Measurements from ENCODE around the gene SLC22A6. TPM values are rescaled to one million over a fixed set of nuclear protein-coding genes. Genes with fewer than 3 reads are reported as not detected.
A peak's percentile ranks its signal among the peaks of the same experiment; 100 is the strongest.

SLC22A6 gene, protein sequence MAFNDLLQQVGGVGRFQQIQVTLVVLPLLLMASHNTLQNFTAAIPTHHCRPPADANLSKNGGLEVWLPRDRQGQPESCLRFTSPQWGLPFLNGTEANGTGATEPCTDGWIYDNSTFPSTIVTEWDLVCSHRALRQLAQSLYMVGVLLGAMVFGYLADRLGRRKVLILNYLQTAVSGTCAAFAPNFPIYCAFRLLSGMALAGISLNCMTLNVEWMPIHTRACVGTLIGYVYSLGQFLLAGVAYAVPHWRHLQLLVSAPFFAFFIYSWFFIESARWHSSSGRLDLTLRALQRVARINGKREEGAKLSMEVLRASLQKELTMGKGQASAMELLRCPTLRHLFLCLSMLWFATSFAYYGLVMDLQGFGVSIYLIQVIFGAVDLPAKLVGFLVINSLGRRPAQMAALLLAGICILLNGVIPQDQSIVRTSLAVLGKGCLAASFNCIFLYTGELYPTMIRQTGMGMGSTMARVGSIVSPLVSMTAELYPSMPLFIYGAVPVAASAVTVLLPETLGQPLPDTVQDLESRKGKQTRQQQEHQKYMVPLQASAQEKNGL
- total RNA-seq, result not detected

GRCh38 chr11:62984451-62984991 lies at the start of gene SLC22A6:
Gene SLC22A6 (minus strand): TSS chr11:62984967. CDS start chr11:62984690, 277 bp downstream.
- Mint-ChIP-seq H3K9me3 (no peaks in the 10 kb centered on the region), H3K27ac (no peak within 1 kb of the TSS), H3K27me3 (peaks cover 7% of the 10 kb centered on the region), H3K4me1 (no peaks in the 10 kb centered on the region), H3K36me3 (ENCODE audit: low read depth) (no peaks in the 10 kb centered on the region), H3K4me3 (no peak within 1 kb of the TSS)
- ChIA-PET POLR2A (no interaction called here), CTCF (no interaction called here)
- no peak for DNase-seq

GRCh38 chr11:63032457-63032856 lies 47.7 kb upstream of the SLC22A6 start:
- no peak overlapping the region for H3K4me3 Mint-ChIP-seq
- no peaks in the 10 kb centered on the region for H3K36me3 Mint-ChIP-seq (ENCODE audit: low read depth)
- H3K9me3 Mint-ChIP-seq, result no peaks in the 10 kb centered on the region
- CTCF ChIA-PET, result no interaction called here
- peaks cover 34% of the 10 kb centered on the region for H3K27me3 Mint-ChIP-seq
- POLR2A ChIA-PET, result no interaction called here
- no peak for DNase-seq
- no peaks in the 10 kb centered on the region for H3K4me1 Mint-ChIP-seq
- no peak overlapping the region for H3K27ac Mint-ChIP-seq

DNA sequence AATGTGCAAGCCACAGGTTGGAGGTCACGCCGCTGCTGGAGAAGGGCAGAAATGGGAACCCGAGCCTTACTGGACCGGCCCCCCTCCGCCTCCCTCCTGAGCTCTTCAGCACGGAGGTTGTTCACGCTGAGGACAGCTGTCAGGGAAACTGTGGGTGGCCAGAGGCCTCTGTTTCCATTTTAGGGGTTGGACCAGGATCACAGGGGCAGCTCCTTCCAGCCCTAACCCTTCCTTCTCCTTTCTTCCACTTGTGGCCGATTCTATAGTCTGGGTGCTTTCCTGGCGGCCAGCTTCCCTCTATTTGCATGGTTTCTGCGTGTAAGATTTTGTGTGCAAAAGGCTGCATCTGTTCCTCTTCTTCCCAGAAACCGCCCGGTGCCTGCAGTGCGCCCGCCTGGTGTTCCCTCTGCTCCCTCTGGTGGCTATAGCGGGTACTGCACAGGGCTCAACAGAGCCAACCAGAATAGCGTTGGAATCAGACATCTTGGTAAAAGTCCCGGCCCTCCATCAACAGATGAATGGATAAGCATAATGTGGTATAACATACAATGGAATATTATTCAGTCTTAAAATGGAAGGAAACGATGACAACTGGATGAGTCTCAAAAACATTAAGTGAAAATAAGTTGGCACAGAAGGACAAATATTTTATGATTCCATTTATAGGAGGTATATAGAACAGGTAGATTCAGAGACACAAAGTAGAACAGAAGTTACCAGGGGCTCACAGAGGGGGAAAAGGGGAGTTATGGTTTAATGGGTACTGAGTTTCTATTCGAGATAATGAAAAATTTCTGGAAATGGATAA lies 39.3 kb upstream of the SLC22A6 start:
- ChIA-PET POLR2A (no interaction called here), CTCF (interaction anchor here (1.1 to 8.0 kb wide), 7 partner anchors 9 to 121 kb away, joined by 3 to 156 read pairs (median 5); partner anchors contain the start of gene SLC22A8)
- H3K27me3 Mint-ChIP-seq, result peaks cover 12% of the 10 kb centered on the region
- no peaks in the 10 kb centered on the region for H3K9me3 Mint-ChIP-seq
- no peaks in the 10 kb centered on the region for H3K36me3 Mint-ChIP-seq (ENCODE audit: low read depth)
- peaks cover 2% of the 10 kb centered on the region for H3K4me1 Mint-ChIP-seq
- peak; percentile 82 for DNase-seq
- H3K27ac Mint-ChIP-seq, result no peak overlapping the region
- no peak overlapping the region for H3K4me3 Mint-ChIP-seq

- POLR2A ChIA-PET, result no interaction called here
- H3K27ac Mint-ChIP-seq, result no peak overlapping the region
These were observed 38.6 kb upstream of the SLC22A6 start for GRCh38 chr11:63023222-63023814.

GRCh38 chr11:63022441-63022840 lies 37.7 kb upstream of the SLC22A6 start:
- H3K36me3 Mint-ChIP-seq (ENCODE audit: low read depth), result no peaks in the 10 kb centered on the region
- DNase-seq, result no peak
- peaks cover 2% of the 10 kb centered on the region for H3K4me1 Mint-ChIP-seq
- ChIA-PET POLR2A (no interaction called here), CTCF (interaction anchor here (0.5 to 8.0 kb wide), 10 partner anchors 12 to 712 kb away, joined by 3 to 156 read pairs (median 4); no protein-coding TSS in a partner anchor)
- no peak overlapping the region for H3K27ac Mint-ChIP-seq
- H3K9me3 Mint-ChIP-seq, result no peaks in the 10 kb centered on the region
- H3K4me3 Mint-ChIP-seq, result no peak overlapping the region
- peaks cover 9% of the 10 kb centered on the region for H3K27me3 Mint-ChIP-seq

More at GRCh38 chr11:63023222-63023814, 38.6 kb upstream of the SLC22A6 start:
- peaks cover 10% of the 10 kb centered on the region for H3K27me3 Mint-ChIP-seq
- H3K4me1 Mint-ChIP-seq, result peaks cover 2% of the 10 kb centered on the region
- H3K36me3 Mint-ChIP-seq (ENCODE audit: low read depth), result no peaks in the 10 kb centered on the region
- CTCF ChIA-PET, result interaction anchor here (0.8 to 8.0 kb wide), 10 partner anchors 8 to 713 kb away, joined by 3 to 156 read pairs (median 4); partner anchors contain the start of gene SLC22A8
- no peaks in the 10 kb centered on the region for H3K9me3 Mint-ChIP-seq
- H3K4me3 Mint-ChIP-seq, result no peak overlapping the region
- no peak for DNase-seq

DNA sequence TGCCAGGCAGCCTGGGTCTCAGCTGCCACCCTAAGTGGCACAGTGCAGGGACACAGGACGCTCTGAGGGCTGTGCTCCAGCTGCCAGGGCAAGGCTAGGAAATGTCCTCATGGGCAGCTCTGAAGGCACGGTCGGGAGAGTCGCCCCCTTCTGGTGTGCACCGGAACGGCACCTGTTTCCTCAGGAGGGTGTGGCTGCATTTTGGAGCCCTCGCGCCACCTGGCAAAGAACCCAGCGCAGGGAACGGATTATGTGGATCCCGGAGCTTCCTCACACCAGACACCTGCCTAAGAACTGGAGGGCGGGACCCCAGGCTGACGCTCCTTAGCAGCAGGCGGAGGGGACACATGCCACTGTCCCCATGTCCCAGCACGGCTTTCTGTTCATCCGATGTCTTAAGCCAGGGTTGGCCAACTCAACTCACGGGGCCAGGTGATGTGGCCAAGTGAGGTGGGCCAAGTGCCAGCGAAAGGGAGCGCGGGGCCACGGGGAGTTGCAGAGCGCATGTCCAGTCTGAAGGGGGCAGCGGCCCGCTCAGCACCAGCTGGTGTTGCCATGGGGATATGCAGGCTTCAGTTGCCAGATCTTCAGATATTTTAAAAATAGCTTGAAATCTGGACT lies 36.0 kb upstream of the SLC22A6 start:
- H3K27me3 Mint-ChIP-seq, result peaks cover 9% of the 10 kb centered on the region
- ChIA-PET CTCF (interaction anchor here (0.9 to 8.0 kb wide), 5 partner anchors 9 to 118 kb away, joined by 3 to 156 read pairs (median 3); no protein-coding TSS in a partner anchor), POLR2A (interaction anchor here (0.9 kb wide), 1 partner anchor 258 kb away, joined by 3 read pairs; no protein-coding TSS in a partner anchor)
- peaks cover 2% of the 10 kb centered on the region for H3K4me1 Mint-ChIP-seq
- no peaks in the 10 kb centered on the region for H3K9me3 Mint-ChIP-seq
- no peak overlapping the region for H3K27ac Mint-ChIP-seq
- DNase-seq, result peak; percentile 36
- H3K36me3 Mint-ChIP-seq (ENCODE audit: low read depth), result no peaks in the 10 kb centered on the region
- H3K4me3 Mint-ChIP-seq, result no peak overlapping the region

GRCh38 chr11:63019506-63019905 lies 34.7 kb upstream of the SLC22A6 start:
- H3K4me1 Mint-ChIP-seq, result peaks cover 2% of the 10 kb centered on the region
- no peaks in the 10 kb centered on the region for H3K36me3 Mint-ChIP-seq (ENCODE audit: low read depth)
- H3K9me3 Mint-ChIP-seq, result no peaks in the 10 kb centered on the region
- H3K27me3 Mint-ChIP-seq, result peaks cover 5% of the 10 kb centered on the region
- no peak overlapping the region for H3K4me3 Mint-ChIP-seq
- CTCF ChIA-PET, result interaction anchor here (0.6 to 8.0 kb wide), 3 partner anchors 8 to 120 kb away, joined by 4 to 156 read pairs (median 5); no protein-coding TSS in a partner anchor
- no peak overlapping the region for H3K27ac Mint-ChIP-seq
- DNase-seq, result no peak
- POLR2A ChIA-PET, result no interaction called here

DNA sequence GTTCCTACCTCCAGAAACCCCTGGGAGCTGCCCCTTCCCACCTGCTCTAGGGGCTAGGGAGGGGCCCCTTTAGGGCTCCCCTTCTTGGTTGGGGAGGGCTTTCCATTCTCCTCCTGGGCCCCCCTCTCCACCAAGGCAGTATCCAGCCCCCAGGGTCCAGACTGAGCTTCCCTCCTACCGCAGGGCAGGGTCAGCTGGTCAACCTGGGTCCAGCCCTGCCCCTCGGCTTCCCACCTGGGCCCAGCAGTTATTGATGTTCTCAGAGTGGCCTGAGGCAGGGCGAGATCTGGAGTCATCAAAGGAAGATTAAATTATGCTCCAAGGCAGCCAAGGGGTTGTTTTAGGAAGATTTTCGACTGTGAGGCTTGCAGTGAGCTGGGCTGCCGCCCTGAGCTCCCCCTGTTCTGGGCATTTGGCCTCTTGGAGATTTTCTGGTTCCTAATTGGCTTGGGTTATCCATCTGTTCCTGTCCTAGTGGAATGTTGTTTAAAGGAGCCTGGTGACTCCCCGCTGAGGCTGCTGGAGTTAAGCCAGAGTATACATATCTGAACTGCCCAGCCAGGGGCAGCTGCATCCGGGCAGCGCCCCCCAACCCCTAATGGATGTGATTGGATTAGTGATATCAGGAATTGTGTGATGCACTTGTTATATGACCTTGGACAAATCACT lies 32.7 kb upstream of the SLC22A6 start:
- DNase-seq, result no peak
- no peaks in the 10 kb centered on the region for H3K36me3 Mint-ChIP-seq (ENCODE audit: low read depth)
- peaks cover 7% of the 10 kb centered on the region for H3K27me3 Mint-ChIP-seq
- H3K4me1 Mint-ChIP-seq, result no peaks in the 10 kb centered on the region
- H3K9me3 Mint-ChIP-seq, result no peaks in the 10 kb centered on the region
- ChIA-PET POLR2A (no interaction called here), CTCF (interaction anchor here (8.0 kb wide), 1 partner anchor 111 kb away, joined by 156 read pairs; no protein-coding TSS in a partner anchor)
- no peak overlapping the region for H3K27ac Mint-ChIP-seq
- no peak overlapping the region for H3K4me3 Mint-ChIP-seq

DNA sequence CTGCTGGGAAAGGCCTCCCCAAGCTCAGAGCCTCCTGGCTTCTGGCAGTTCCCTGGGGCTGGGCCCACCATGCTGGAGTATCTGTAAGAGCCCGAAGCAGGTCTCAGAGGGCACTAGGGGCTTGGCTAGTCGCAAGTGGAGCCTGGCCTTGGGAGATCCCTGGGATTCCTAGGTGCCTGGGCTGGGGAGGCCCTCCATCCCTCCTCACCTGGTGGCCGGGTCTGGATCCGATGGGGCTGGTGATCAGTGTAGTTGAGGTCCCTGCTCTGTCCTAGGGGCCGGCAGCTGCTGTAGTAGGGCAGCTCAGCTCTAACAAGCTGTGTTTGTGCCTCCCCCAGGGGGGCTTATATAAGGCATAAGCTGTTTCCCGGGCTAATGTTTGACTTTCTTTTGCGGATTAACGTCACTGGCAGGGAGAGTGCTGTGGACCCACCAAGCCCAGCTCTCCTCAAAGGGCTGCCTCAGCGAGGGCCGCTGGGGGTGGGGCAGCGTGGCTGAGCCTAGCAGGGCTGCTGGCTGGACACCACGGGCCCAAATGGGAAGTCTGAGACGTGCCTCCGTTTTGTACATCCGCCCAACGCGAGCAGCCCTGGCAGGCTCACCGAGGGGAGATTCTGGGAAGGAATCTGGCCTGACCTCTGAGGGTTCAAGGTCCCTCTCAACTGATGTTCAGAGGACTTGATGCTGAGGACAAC lies 30.9 kb upstream of the SLC22A6 start, which contains the start of gene SLC22A8:
Gene SLC22A8, minus strand, starts transcription at position 321 of the 695 bp plus-strand sequence. CDS start 883 bp downstream, outside the sequence.
- no peak for DNase-seq
- no peak within 1 kb of the TSS for H3K27ac Mint-ChIP-seq
- no peaks in the 10 kb centered on the region for H3K36me3 Mint-ChIP-seq (ENCODE audit: low read depth)
- ChIA-PET POLR2A (no interaction called here), CTCF (interaction anchor here (1.1 kb wide), 1 partner anchor 8 kb away, joined by 4 read pairs; no protein-coding TSS in a partner anchor)
- H3K4me1 Mint-ChIP-seq, result no peaks in the 10 kb centered on the region
- H3K9me3 Mint-ChIP-seq, result no peaks in the 10 kb centered on the region
- H3K27me3 Mint-ChIP-seq, result peaks cover 7% of the 10 kb centered on the region
- no peak within 1 kb of the TSS for H3K4me3 Mint-ChIP-seq

- DNase-seq, result no peak
- ChIA-PET CTCF (interaction anchor here (1.1 kb wide), 1 partner anchor 9 kb away, joined by 4 read pairs; no protein-coding TSS in a partner anchor), POLR2A (no interaction called here)
- Mint-ChIP-seq H3K36me3 (ENCODE audit: low read depth) (no peaks in the 10 kb centered on the region), H3K4me3 (no peak overlapping the region), H3K4me1 (no peaks in the 10 kb centered on the region), H3K9me3 (no peaks in the 10 kb centered on the region), H3K27me3 (peaks cover 7% of the 10 kb centered on the region), H3K27ac (no peak overlapping the region)
These were observed 29.8 kb upstream of the SLC22A6 start for GRCh38 chr11:63014408-63015055.

DNA sequence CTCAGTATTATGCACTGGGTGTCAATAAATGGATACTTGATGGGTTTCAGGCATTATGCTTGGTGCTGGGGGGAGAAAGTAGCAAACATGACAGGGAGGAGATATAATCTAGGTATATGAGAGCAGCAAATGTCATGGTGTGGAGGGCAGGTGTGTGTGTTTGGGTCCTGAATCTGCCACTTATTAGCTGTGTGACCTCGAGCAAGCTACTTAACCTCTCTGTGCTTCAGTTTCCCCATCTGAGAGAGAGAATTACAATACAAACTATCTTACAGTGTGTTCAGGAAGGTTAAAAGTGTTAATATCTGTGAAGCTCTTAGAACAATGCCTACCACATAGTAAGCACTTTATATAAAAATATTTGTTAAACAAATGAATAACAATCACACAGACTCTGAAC lies 28.1 kb upstream of the SLC22A6 start:
- H3K36me3 Mint-ChIP-seq (ENCODE audit: low read depth), result no peaks in the 10 kb centered on the region
- no peak for DNase-seq
- peaks cover 4% of the 10 kb centered on the region for H3K27me3 Mint-ChIP-seq
- CTCF ChIA-PET, result no interaction called here
- H3K4me1 Mint-ChIP-seq, result no peaks in the 10 kb centered on the region
- no peaks in the 10 kb centered on the region for H3K9me3 Mint-ChIP-seq
- POLR2A ChIA-PET, result no interaction called here
- H3K27ac Mint-ChIP-seq, result no peak overlapping the region
- H3K4me3 Mint-ChIP-seq, result no peak overlapping the region
